ENCODE results near the gene IL1RAPL1. TPM values are rescaled to one million over a fixed set of nuclear protein-coding genes. Genes with fewer than 3 reads are reported as not detected.

Gene IL1RAPL1
- total RNA-seq, 4 donors from 2014 or later: 0.42 to 0.99 (median 0.46) TPM

DNA sequence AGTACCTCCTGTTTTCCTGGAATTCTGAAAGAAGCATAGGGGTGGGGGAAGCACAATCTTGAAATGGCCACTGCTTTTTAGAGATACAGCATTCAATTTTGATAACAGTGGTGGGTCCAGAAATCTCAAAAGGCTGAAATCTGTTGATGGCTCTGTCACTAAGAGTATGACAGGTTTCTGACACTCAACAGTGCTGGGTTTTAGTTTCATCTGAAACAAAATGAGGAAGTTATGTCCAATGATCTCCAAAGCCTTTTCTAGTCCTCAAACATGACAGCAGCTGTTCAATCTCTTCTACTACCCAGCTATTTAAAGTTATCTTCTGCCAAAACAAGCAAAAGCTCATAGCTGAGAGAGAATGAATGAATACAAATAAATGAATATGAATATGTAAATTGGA lies 110.5 kb downstream of the IL1RAPL1 start:
- TF ChIP-seq POLR2AphosphoS5 (IDR thresholded peaks at IDR 0.05) (no peak), EP300 (IDR thresholded peaks at IDR 0.05) (no peak), POLR2A (IDR thresholded peaks at IDR 0.05; ENCODE audit: low read depth) (no peak)
- TF ChIP-seq, protein P1, sequence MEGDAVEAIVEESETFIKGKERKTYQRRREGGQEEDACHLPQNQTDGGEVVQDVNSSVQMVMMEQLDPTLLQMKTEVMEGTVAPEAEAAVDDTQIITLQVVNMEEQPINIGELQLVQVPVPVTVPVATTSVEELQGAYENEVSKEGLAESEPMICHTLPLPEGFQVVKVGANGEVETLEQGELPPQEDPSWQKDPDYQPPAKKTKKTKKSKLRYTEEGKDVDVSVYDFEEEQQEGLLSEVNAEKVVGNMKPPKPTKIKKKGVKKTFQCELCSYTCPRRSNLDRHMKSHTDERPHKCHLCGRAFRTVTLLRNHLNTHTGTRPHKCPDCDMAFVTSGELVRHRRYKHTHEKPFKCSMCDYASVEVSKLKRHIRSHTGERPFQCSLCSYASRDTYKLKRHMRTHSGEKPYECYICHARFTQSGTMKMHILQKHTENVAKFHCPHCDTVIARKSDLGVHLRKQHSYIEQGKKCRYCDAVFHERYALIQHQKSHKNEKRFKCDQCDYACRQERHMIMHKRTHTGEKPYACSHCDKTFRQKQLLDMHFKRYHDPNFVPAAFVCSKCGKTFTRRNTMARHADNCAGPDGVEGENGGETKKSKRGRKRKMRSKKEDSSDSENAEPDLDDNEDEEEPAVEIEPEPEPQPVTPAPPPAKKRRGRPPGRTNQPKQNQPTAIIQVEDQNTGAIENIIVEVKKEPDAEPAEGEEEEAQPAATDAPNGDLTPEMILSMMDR (IDR thresholded peaks at IDR 0.05): no peak

DNA sequence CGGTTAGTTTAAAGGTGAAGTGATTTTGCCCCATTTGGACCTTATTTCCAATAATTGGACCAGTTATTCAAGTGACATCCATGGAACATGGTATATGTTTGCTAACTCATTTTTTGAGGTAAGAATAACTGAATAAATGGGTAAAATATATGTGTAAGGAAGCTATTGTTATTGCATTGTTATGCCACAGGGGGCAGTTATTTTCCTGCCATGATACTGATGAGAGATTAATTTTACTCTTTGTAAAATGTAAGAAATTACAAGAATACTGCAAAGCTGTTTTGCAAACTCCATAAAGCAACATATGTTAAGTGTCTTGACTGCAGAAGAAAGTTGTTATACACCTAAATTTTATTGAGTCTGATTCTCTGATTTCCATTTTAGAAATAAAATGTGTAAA lies 114.0 kb downstream of the IL1RAPL1 start:
- Histone ChIP-seq H3K27me3 (no peaks in the 10 kb centered on the region), H3K36me3 (no peaks in the 10 kb centered on the region), H3K27ac (replicated peaks in 1 of 4) (no peak overlapping the region), H3K4me3 (no peak overlapping the region), H3K4me1 (no peaks in the 10 kb centered on the region), H3K9me3 (no peaks in the 10 kb centered on the region)
- no peak for DNase-seq (ENCODE audit: extremely low spot score)
- WGBS: 95% methylated on average over 1 of the region's 1 CpG
- TF ChIP-seq POLR2AphosphoS5 (IDR thresholded peaks at IDR 0.05) (no peak), EP300 (IDR thresholded peaks at IDR 0.05) (no peak), POLR2A (IDR thresholded peaks at IDR 0.05; ENCODE audit: low read depth) (no peak)
- TF ChIP-seq, protein P1 (IDR thresholded peaks at IDR 0.05): no peak
- intact Hi-C loops (cut with DNase I): no loop called here

More for the DNA sequence above, 110.5 kb downstream of the IL1RAPL1 start:
- Histone ChIP-seq H3K36me3 (no peaks in the 10 kb centered on the region), H3K27ac (replicated peaks in 1 of 4) (no peak overlapping the region), H3K4me3 (no peak overlapping the region), H3K4me1 (no peaks in the 10 kb centered on the region), H3K27me3 (no peaks in the 10 kb centered on the region), H3K9me3 (no peaks in the 10 kb centered on the region)
- intact Hi-C loops (cut with DNase I): no loop called here
- DNase-seq (ENCODE audit: extremely low spot score): no peak

DNA sequence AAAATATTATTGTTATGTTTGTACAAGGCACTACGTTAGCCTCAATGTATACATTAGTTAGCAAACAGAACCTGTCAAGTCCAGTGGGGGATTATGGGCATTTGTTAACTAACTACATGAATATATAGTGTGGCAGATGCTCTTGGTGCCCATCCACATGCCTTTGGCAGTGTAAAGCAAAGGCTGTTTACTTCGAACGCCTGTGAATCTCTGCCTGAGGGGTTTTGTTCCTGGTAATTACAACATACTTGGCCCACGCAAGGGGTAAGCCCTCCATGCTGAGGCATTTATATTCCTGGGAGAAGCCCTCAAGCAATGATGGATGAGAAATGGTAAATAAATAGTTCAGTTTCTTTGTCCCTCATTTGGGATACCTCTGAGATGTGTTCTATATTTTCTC lies 119.7 kb downstream of the IL1RAPL1 start:
- no peak overlapping the region for H3K27ac ChIP-seq (replicated peaks in 1 of 4)
- 54% methylated on average over 4 of the region's 4 CpGs for WGBS

DNA sequence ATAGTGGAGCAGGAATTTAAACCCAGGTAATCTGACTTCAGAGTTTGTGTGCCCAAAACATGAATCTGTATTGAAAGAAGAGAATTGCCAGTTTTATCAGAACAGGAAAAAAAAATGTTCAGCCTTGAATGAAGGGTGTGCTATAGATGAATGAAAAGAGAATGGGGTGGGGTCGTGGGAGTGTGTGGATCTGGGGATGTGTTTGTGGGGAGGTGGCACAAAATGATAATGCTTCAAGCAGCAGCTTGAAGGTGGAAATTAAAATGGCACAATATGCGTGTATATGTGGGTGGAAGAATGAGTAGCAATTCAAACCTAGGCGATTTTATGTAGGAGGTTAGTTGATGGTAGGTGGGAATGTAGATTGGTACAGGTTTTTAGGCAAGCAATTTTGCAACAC lies 122.2 kb downstream of the IL1RAPL1 start:
- Histone ChIP-seq H3K36me3 (no peaks in the 10 kb centered on the region), H3K4me1 (no peaks in the 10 kb centered on the region), H3K9me3 (peaks cover 0 to 6% (median 0%) of the 10 kb centered on the region in 4 donors), H3K27ac (replicated peaks in 1 of 4) (no peak overlapping the region), H3K4me3 (no peak overlapping the region), H3K27me3 (no peaks in the 10 kb centered on the region)
- no peak for DNase-seq (ENCODE audit: extremely low spot score)
- WGBS: 47% methylated on average over 3 of the region's 3 CpGs
- intact Hi-C loops (cut with DNase I): no loop called here
- TF ChIP-seq EP300 (IDR thresholded peaks at IDR 0.05) (no peak), POLR2AphosphoS5 (IDR thresholded peaks at IDR 0.05) (no peak)
- TF ChIP-seq, protein P1 (IDR thresholded peaks at IDR 0.05): no peak

More for the DNA sequence above, 119.7 kb downstream of the IL1RAPL1 start:
- intact Hi-C loops (cut with DNase I): no loop called here
- Histone ChIP-seq H3K36me3 (no peaks in the 10 kb centered on the region), H3K4me1 (no peaks in the 10 kb centered on the region), H3K4me3 (no peak overlapping the region), H3K9me3 (peaks cover 0 to 3% (median 0%) of the 10 kb centered on the region in 4 donors), H3K27me3 (no peaks in the 10 kb centered on the region)
- DNase-seq (ENCODE audit: extremely low spot score): no peak
- TF ChIP-seq, protein P1 (IDR thresholded peaks at IDR 0.05): no peak
- TF ChIP-seq POLR2A (IDR thresholded peaks at IDR 0.05; ENCODE audit: low read depth) (no peak), EP300 (IDR thresholded peaks at IDR 0.05) (no peak), POLR2AphosphoS5 (IDR thresholded peaks at IDR 0.05) (no peak)

DNA sequence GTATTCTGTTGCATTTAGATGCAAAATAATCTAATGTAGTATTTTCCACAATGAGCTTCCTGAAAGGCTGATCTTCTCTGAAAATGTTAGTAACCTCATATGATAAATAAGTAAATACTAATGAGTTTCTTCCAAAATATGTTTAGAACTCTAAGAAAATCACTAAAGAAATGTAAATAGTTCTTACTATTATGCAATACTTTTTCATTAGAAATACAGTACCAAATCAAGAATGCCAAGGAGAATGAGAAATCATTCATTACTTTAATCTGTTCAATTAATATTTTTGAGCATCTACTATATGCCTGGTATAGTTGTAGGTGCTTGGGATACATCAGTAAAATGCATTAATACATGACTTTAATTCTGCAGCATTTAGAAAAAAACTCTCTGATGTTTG lies 130.6 kb downstream of the IL1RAPL1 start:
- no peak overlapping the region for H3K4me3 ChIP-seq
- H3K9me3 ChIP-seq: no peaks in the 10 kb centered on the region
- TF ChIP-seq, protein P1 (IDR thresholded peaks at IDR 0.05): no peak
- TF ChIP-seq EP300 (IDR thresholded peaks at IDR 0.05) (no peak), POLR2AphosphoS5 (IDR thresholded peaks at IDR 0.05) (no peak), POLR2A (IDR thresholded peaks at IDR 0.05; ENCODE audit: low read depth) (no peak)
- no peaks in the 10 kb centered on the region for H3K4me1 ChIP-seq
- H3K27me3 ChIP-seq: no peaks in the 10 kb centered on the region
- DNase-seq (ENCODE audit: extremely low spot score): no peak
- H3K36me3 ChIP-seq: no peaks in the 10 kb centered on the region
- intact Hi-C loops (cut with DNase I): no loop called here
- no peak overlapping the region for H3K27ac ChIP-seq (replicated peaks in 1 of 4)

Data from esophagus muscularis mucosa (tissue), 4 donors.